ENCODE data around the gene NAALADL2.

DNA sequence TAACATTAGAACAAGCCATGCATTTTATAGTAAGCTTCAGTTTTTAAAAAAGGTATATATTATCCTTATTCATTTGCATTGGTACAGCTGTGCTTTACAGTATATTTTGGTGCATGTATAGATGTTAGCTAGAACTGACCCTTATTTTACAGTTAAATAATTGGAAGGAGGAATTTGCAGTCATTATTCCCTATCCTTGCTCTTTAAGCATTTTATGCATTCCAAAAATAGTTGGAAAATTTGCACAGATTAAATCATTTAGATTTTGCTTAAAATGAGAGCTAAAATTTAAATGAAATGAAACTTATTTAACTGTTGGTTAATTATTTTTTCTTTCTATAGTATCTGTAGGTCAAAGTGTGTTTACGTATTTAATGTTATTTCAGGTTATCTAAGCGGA lies 667.1 kb downstream of the NAALADL2 start:
- TF ChIP-seq EZH2 (IDR thresholded peaks at IDR 0.05) (no peak), POLR2AphosphoS5 (IDR thresholded peaks at IDR 0.05; ENCODE audit: borderline replicate concordance, low read depth, low read length) (no peak), FOXP2 (optimal IDR thresholded peaks at IDR 0.05; ENCODE audit: control extremely low read depth, extremely low read length, insufficient read depth) (no peak)
